22Rv1 (cell line): ENCODE results near the gene C10orf71.

Experiments
- ZFX ChIP-seq: fragments of 450-650 bp; IDR thresholded peaks from 2 replicates; pipeline ENCODE4 v1.6.1; 2017; ENCODE audit warnings: antibody characterized with exemption, borderline replicate concordance
- TF ChIP-seq, protein P1 (sequence below): fragments of 450-650 bp; IDR thresholded peaks from 2 replicates; pipeline ENCODE4 v1.5.1; 2017; ENCODE audit warnings: mild to moderate bottlenecking

- TF ChIP-seq, protein P1, sequence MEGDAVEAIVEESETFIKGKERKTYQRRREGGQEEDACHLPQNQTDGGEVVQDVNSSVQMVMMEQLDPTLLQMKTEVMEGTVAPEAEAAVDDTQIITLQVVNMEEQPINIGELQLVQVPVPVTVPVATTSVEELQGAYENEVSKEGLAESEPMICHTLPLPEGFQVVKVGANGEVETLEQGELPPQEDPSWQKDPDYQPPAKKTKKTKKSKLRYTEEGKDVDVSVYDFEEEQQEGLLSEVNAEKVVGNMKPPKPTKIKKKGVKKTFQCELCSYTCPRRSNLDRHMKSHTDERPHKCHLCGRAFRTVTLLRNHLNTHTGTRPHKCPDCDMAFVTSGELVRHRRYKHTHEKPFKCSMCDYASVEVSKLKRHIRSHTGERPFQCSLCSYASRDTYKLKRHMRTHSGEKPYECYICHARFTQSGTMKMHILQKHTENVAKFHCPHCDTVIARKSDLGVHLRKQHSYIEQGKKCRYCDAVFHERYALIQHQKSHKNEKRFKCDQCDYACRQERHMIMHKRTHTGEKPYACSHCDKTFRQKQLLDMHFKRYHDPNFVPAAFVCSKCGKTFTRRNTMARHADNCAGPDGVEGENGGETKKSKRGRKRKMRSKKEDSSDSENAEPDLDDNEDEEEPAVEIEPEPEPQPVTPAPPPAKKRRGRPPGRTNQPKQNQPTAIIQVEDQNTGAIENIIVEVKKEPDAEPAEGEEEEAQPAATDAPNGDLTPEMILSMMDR: no peak
- no peak for TF ChIP-seq ZFX
Observed at GRCh38 chr10:49309691-49310411, 10.9 kb downstream of the C10orf71 start.
